Spinal cord (tissue), 10 donors: Measurements from ENCODE around the gene HCRTR1. TPM values are rescaled to one million over a fixed set of nuclear protein-coding genes. Genes with fewer than 3 reads are reported as not detected.

ENCODE experiments used
- DNase-seq, 6 donors: peaks; one replicate each; pipeline versions ENCODE4 v3.0.0 to v3.0.0-alpha.2; 2013 to 2015; ENCODE audit warnings: low spot score in 6 of 6, low read depth in 4 of 6
- H3K27ac ChIP-seq: one replicate; pipeline ENCODE4 v1.5.1; 2013; ENCODE audit warnings: low read depth, low read length, control low read depth
- H3K27me3 ChIP-seq: one replicate; pipeline ENCODE4 v1.6.1; 2013; ENCODE audit warnings: low read length; ENCODE audit not compliant: control insufficient read depth, insufficient read depth
- H3K36me3 ChIP-seq: one replicate; pipeline ENCODE4 v1.6.1; 2013; ENCODE audit warnings: low read length; ENCODE audit not compliant: control insufficient read depth, insufficient read depth
- H3K4me1 ChIP-seq: one replicate; pipeline ENCODE4 v1.6.1; 2013; ENCODE audit warnings: low read length; ENCODE audit not compliant: control insufficient read depth, insufficient read depth
- H3K4me3 ChIP-seq: one replicate; pipeline ENCODE4 v1.5.1; 2013; ENCODE audit warnings: low read depth, low read length, control low read depth
- H3K9me3 ChIP-seq: one replicate; pipeline ENCODE4 v1.6.1; 2013; ENCODE audit warnings: low read length; ENCODE audit not compliant: control insufficient read depth, insufficient read depth
- WGBS: methylation state at CpG from one replicate; pipeline ENCODE4 v1.1.5; 2013; ENCODE audit warnings: missing lambda C conversion rate; ENCODE audit not compliant: insufficient coverage; 5-methylcytosine and 5-hydroxymethylcytosine counted together
- polyA plus RNA-seq, 2 donors: library from polyadenylated mRNA; unstranded; fragments of 120-200 nt; gene quantifications; one replicate each; pipeline ENCODE4 v1.2.1, GENCODE V29; 2013; ENCODE audit not compliant: insufficient read length in 2 of 2
- total RNA-seq, 2 donors: library from RNA; depleted of rRNA in 1 of 2; stranded (reverse); fragments of 120-200 nt in 1 of 2; fragments of >200 nt in 1 of 2; gene quantifications; one replicate each; pipeline versions ENCODE4 v1.2.3 to v1.2.4, GENCODE V29; 2013 to 2014
- donor health status: healthy.

Gene HCRTR1
- total and polyA plus RNA-seq, 4 donors, result 0.94 to 6.5 (median 3.7) TPM

- Histone ChIP-seq H3K27me3 (no peaks in the 10 kb centered on the region), H3K4me3 (no peak overlapping the region), H3K27ac (no peak overlapping the region), H3K36me3 (no peaks in the 10 kb centered on the region), H3K4me1 (no peaks in the 10 kb centered on the region), H3K9me3 (no peaks in the 10 kb centered on the region)
- WGBS, result 64% methylated on average over 2 of the region's 7 CpGs
- no peak for DNase-seq
Observed at GRCh38 chr1:31598980-31599379, 18.5 kb upstream of the HCRTR1 start.

DNA sequence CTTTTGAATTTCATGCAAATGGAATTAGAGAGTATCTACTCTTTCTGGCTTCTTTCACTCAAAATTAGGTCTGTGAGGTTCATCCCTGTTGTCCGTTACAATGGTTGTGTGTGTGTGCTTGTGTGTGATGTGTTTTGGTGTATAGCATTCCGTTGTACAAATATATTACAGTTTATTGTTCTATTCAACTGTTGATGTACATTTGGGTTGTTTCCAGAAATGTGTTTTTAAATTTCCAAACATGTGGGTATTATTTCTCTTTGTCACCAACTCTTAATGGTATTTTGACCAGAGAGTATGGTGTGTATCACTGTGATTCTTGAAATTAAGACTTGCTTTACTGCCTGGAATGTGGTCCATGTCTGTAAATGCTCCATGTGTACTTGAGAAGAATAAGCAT, 16.8 kb upstream of the HCRTR1 start:
- no peak overlapping the region for H3K27ac ChIP-seq
- H3K27me3 ChIP-seq, result no peaks in the 10 kb centered on the region
- no CpG with 5 or more reads among the region's 2 CpGs for WGBS
- H3K4me3 ChIP-seq, result no peak overlapping the region
- no peak for DNase-seq
- H3K9me3 ChIP-seq, result no peaks in the 10 kb centered on the region
- no peaks in the 10 kb centered on the region for H3K36me3 ChIP-seq
- H3K4me1 ChIP-seq, result no peaks in the 10 kb centered on the region

DNA sequence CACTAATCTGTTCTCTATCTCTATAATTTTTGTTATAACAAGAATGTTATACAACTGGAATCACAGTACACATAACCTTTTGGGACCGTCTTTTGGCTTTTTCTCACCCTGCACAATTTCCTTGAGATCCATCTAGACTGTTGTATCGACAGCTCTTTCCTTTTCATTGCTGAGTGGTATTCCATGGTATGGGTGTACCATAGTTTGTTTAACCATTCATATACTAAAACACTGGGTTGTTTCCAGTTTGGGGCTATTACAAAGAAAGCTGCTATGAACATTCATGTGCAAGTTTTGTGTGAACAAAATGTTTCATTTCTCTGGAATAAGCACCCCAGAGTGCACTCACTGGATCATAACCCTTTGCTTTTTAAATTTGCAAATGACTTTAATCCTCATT, 15.4 kb upstream of the HCRTR1 start:
- Histone ChIP-seq H3K36me3 (no peaks in the 10 kb centered on the region), H3K4me3 (no peak overlapping the region), H3K27me3 (no peaks in the 10 kb centered on the region), H3K4me1 (no peaks in the 10 kb centered on the region), H3K27ac (no peak overlapping the region), H3K9me3 (no peaks in the 10 kb centered on the region)
- no peak for DNase-seq
- WGBS, result no CpG with 5 or more reads among the region's 2 CpGs

GRCh38 chr1:31605908-31606427, 11.5 kb upstream of the HCRTR1 start:
- Histone ChIP-seq H3K4me1 (no peaks in the 10 kb centered on the region), H3K27me3 (peaks cover 4% of the 10 kb centered on the region), H3K27ac (no peak overlapping the region), H3K9me3 (no peaks in the 10 kb centered on the region), H3K36me3 (no peaks in the 10 kb centered on the region), H3K4me3 (no peak overlapping the region)
- 100% methylated on average over 1 of the region's 4 CpGs for WGBS
- no peak for DNase-seq

DNA sequence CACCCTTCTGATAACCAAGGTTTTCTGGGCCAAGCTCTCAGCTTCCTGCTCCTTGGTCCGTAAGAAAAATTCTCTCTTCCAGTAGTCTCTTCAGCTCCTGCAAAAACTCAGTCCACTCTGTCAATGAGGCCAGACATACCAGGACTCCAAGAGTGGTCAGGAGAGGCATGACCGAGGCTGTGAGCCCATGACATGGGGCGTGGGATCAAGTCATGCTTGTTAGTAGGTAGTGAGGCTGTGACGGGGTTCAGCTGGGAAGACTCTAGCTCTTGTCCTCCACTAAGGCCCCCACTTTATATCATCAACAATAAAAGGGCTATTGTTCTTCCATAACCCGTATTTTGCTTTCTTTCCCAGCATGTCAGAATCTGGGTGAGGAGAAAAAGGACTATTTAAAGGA, 10.1 kb upstream of the HCRTR1 start:
- H3K9me3 ChIP-seq, result no peaks in the 10 kb centered on the region
- H3K4me1 ChIP-seq, result no peaks in the 10 kb centered on the region
- no peak overlapping the region for H3K27ac ChIP-seq
- no peaks in the 10 kb centered on the region for H3K36me3 ChIP-seq
- 80% methylated on average over 1 of the region's 5 CpGs for WGBS
- H3K4me3 ChIP-seq, result no peak overlapping the region
- DNase-seq, result no peak
- peaks cover 4% of the 10 kb centered on the region for H3K27me3 ChIP-seq

DNA sequence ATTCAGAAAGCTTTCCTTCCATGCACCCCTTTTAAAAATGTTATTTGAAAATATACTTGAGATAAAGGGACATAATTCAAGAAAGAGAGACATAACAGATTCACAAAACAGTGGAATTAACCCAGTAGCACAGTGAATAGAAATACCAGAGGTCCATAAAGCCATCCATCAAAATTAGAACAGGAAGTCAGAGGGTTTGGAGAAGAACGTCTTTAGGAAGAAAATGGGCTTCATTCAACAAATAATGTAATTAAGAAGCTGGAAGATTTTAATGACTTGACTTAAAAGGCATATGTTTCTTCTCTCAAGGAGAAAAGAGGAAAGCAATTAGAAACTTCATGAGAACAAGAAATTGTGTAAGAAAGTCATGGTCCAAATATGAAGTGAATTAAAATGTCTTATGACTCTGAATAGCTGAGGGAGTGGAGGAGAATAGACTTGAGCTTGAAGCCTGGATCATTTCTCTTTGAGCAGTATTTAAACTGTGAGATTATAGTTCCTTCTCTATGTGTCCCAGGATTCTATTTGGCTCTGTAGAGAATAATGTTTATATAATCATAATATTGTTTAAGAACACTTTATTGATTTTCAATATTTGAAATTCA, 7.9 kb upstream of the HCRTR1 start:
- Histone ChIP-seq H3K27ac (no peak overlapping the region), H3K4me3 (no peak overlapping the region), H3K4me1 (peaks cover 8% of the 10 kb centered on the region), H3K27me3 (peaks cover 4% of the 10 kb centered on the region), H3K36me3 (no peaks in the 10 kb centered on the region), H3K9me3 (no peaks in the 10 kb centered on the region)
- WGBS, result no CpG with 5 or more reads among the region's 1 CpG
- DNase-seq, result no peak

GRCh38 chr1:31614414-31615005, 3.0 kb upstream of the HCRTR1 start:
- Histone ChIP-seq H3K4me3 (no peak overlapping the region), H3K4me1 (peaks cover 33% of the 10 kb centered on the region), H3K27me3 (peaks cover 11% of the 10 kb centered on the region), H3K9me3 (no peaks in the 10 kb centered on the region), H3K27ac (no peak overlapping the region), H3K36me3 (no peaks in the 10 kb centered on the region)
- WGBS, result 74% methylated on average over 6 of the region's 8 CpGs
- no peak for DNase-seq

- peaks cover 33% of the 10 kb centered on the region for H3K4me1 ChIP-seq
- WGBS, result 60% methylated on average over 1 of the region's 6 CpGs
- H3K36me3 ChIP-seq, result no peaks in the 10 kb centered on the region
- H3K9me3 ChIP-seq, result no peaks in the 10 kb centered on the region
- peaks cover 11% of the 10 kb centered on the region for H3K27me3 ChIP-seq
- H3K4me3 ChIP-seq, result no peak overlapping the region
- no peak overlapping the region for H3K27ac ChIP-seq
- no peak for DNase-seq
Observed at GRCh38 chr1:31615414-31615813, 2.1 kb upstream of the HCRTR1 start.

- Histone ChIP-seq H3K4me1 (peaks cover 33% of the 10 kb centered on the region), H3K9me3 (no peaks in the 10 kb centered on the region), H3K27me3 (peaks cover 11% of the 10 kb centered on the region), H3K4me3 (no peak overlapping the region), H3K36me3 (no peaks in the 10 kb centered on the region), H3K27ac (no peak overlapping the region)
- no peak for DNase-seq
- 49% methylated on average over 2 of the region's 2 CpGs for WGBS
Observed at GRCh38 chr1:31615939-31616338, 1.6 kb upstream of the HCRTR1 start.
